Spinal cord (tissue), 10 donors: ENCODE data around the gene PSENEN. TPM values are rescaled to one million over a fixed set of nuclear protein-coding genes. Genes with fewer than 3 reads are reported as not detected.

Experiments
- DNase-seq, 6 donors: peaks; one replicate each; pipeline versions ENCODE4 v3.0.0 to v3.0.0-alpha.2; 2013 to 2015; ENCODE audit warnings: low spot score in 6 of 6, low read depth in 4 of 6
- H3K27ac ChIP-seq: one replicate; pipeline ENCODE4 v1.5.1; 2013; ENCODE audit warnings: low read depth, low read length, control low read depth
- H3K27me3 ChIP-seq: one replicate; pipeline ENCODE4 v1.6.1; 2013; ENCODE audit warnings: low read length; ENCODE audit not compliant: control insufficient read depth, insufficient read depth
- H3K36me3 ChIP-seq: one replicate; pipeline ENCODE4 v1.6.1; 2013; ENCODE audit warnings: low read length; ENCODE audit not compliant: control insufficient read depth, insufficient read depth
- H3K4me1 ChIP-seq: one replicate; pipeline ENCODE4 v1.6.1; 2013; ENCODE audit warnings: low read length; ENCODE audit not compliant: control insufficient read depth, insufficient read depth
- H3K4me3 ChIP-seq: one replicate; pipeline ENCODE4 v1.5.1; 2013; ENCODE audit warnings: low read depth, low read length, control low read depth
- H3K9me3 ChIP-seq: one replicate; pipeline ENCODE4 v1.6.1; 2013; ENCODE audit warnings: low read length; ENCODE audit not compliant: control insufficient read depth, insufficient read depth
- WGBS: methylation state at CpG from one replicate; pipeline ENCODE4 v1.1.5; 2013; ENCODE audit warnings: missing lambda C conversion rate; ENCODE audit not compliant: insufficient coverage; 5-methylcytosine and 5-hydroxymethylcytosine counted together
- polyA plus RNA-seq, 2 donors: library from polyadenylated mRNA; unstranded; fragments of 120-200 nt; gene quantifications; one replicate each; pipeline ENCODE4 v1.2.1, GENCODE V29; 2013; ENCODE audit not compliant: insufficient read length in 2 of 2
- total RNA-seq, 2 donors: library from RNA; depleted of rRNA in 1 of 2; stranded (reverse); fragments of 120-200 nt in 1 of 2; fragments of >200 nt in 1 of 2; gene quantifications; one replicate each; pipeline versions ENCODE4 v1.2.3 to v1.2.4, GENCODE V29; 2013 to 2014
- donor health status: healthy.

PSENEN gene
- total and polyA plus RNA-seq, 4 donors: 15.9 to 106 (median 81.0) TPM

- peaks cover 68% of the 10 kb centered on the region for H3K36me3 ChIP-seq
- 91% methylated on average over 8 of the region's 8 CpGs for WGBS
- DNase-seq: no peak
These were observed 33.6 kb downstream of the PSENEN start for GRCh38 chr19:35779033-35779432.

GRCh38 chr19:35780058-35780457, 34.6 kb downstream of the PSENEN start:
- Histone ChIP-seq H3K4me1 (peaks cover 32% of the 10 kb centered on the region), H3K4me3 (no peak overlapping the region), H3K27me3 (no peaks in the 10 kb centered on the region), H3K27ac (no peak overlapping the region), H3K9me3 (no peaks in the 10 kb centered on the region), H3K36me3 (peaks cover 78% of the 10 kb centered on the region)
- 88% methylated on average over 14 of the region's 16 CpGs for WGBS
- no peak for DNase-seq

More at GRCh38 chr19:35779033-35779432, 33.6 kb downstream of the PSENEN start:
- no peaks in the 10 kb centered on the region for H3K27me3 ChIP-seq
- H3K27ac ChIP-seq: no peak overlapping the region
- H3K4me1 ChIP-seq: peaks cover 39% of the 10 kb centered on the region
- H3K4me3 ChIP-seq: no peak overlapping the region
- no peaks in the 10 kb centered on the region for H3K9me3 ChIP-seq

- WGBS: 95% methylated on average over 18 of the region's 20 CpGs
- Histone ChIP-seq H3K27ac (no peak overlapping the region), H3K4me3 (no peak overlapping the region), H3K4me1 (peaks cover 31% of the 10 kb centered on the region), H3K36me3 (peaks cover 85% of the 10 kb centered on the region), H3K27me3 (no peaks in the 10 kb centered on the region), H3K9me3 (no peaks in the 10 kb centered on the region)
- DNase-seq: no peak
These were observed 35.3 kb downstream of the PSENEN start for GRCh38 chr19:35780717-35781116.

DNA sequence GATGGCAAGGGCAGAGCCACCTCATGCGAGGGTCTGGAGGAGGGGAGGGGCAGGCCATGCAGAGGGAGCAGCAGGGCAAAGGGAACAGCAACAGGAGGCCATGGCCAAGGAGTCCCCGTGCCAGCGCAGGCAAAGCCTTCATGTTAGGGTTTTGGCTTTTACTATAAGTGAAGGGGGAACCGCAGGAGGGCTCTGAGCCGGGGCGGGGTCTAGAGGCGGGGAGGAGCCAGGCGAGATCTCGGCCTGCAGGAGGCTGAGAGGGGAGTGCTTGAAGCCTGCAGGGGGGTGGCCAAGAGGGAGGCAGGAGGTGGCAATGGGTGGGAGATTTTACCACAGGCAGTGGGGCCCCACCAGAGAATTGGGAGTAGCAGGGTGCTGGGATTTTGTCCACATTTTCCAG, 36.2 kb downstream of the PSENEN start:
- Histone ChIP-seq H3K36me3 (peaks cover 94% of the 10 kb centered on the region), H3K4me1 (peaks cover 25% of the 10 kb centered on the region), H3K27me3 (no peaks in the 10 kb centered on the region), H3K9me3 (no peaks in the 10 kb centered on the region), H3K27ac (no peak overlapping the region), H3K4me3 (no peak overlapping the region)
- WGBS: 56% methylated on average over 9 of the region's 9 CpGs
- DNase-seq: no peak

GRCh38 chr19:35782589-35782988, 37.1 kb downstream of the PSENEN start:
- WGBS: 93% methylated on average over 9 of the region's 12 CpGs
- Histone ChIP-seq H3K27ac (no peak overlapping the region), H3K36me3 (peaks cover 99% of the 10 kb centered on the region), H3K4me3 (no peak overlapping the region), H3K9me3 (no peaks in the 10 kb centered on the region), H3K27me3 (no peaks in the 10 kb centered on the region), H3K4me1 (peaks cover 15% of the 10 kb centered on the region)
- no peak for DNase-seq

DNA sequence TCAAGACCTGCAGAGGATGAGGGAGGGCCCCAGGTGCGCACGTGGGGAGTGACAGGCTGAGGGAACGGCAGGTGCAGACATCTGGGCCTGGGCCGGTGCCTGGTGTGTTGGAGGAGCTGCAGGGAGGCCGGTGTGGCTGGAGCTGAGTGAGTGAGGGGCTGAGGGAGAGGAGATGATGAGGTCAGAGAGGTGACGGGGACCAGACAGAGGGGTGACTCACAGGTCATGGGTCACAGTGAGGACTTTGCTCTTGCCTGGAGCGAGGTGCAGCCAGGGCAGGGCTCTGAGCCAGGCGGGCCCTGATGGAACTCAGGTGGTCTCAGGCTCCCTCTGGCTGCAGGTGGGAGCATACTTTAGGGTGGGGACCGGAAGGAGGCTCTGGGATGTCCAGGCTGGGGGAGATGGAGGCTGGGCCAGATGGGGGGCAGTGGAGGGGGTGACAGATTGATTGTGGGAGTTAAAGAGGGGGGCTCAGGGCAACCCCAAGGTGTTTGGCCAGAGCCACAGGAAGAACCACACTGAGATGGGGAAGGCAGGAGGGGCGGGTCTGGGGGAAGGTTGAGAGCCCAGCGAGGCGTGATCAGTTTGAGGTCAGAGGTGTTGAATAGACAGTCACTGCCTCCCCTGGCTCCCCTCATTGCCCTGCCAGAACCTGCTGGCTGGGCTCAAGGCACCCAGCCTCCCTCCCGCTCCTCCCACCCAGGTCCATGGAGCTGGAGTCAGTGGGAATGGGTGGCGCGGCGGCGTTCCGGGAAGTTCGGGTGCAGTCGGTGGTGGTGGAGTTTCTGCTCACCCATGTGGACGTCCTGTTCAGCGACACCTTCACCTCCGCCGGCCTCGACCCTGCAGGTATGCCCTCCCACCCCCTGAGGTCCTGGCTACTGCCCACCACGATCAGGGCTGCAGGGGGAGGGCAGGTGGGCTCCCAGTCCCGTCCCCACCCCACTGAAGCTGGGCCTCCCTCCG, 38.3 kb downstream of the PSENEN start:
- peaks cover 99% of the 10 kb centered on the region for H3K36me3 ChIP-seq

GRCh38 chr19:35784503-35785338, 39.3 kb downstream of the PSENEN start:
- H3K36me3 ChIP-seq: peaks cover 100% of the 10 kb centered on the region
- H3K4me1 ChIP-seq: no peaks in the 10 kb centered on the region
- H3K4me3 ChIP-seq: no peak overlapping the region
- no peak overlapping the region for H3K27ac ChIP-seq
- no peaks in the 10 kb centered on the region for H3K27me3 ChIP-seq
- H3K9me3 ChIP-seq: no peaks in the 10 kb centered on the region
- no peak for DNase-seq
- WGBS: 61% methylated on average over 39 of the region's 45 CpGs

More for the DNA sequence above, 38.3 kb downstream of the PSENEN start:
- no peaks in the 10 kb centered on the region for H3K27me3 ChIP-seq
- WGBS: 70% methylated on average over 18 of the region's 28 CpGs
- peaks cover 4% of the 10 kb centered on the region for H3K4me1 ChIP-seq
- H3K27ac ChIP-seq: no peak overlapping the region
- peak in 1 of 6 donors; percentile 1 for DNase-seq
- H3K9me3 ChIP-seq: no peaks in the 10 kb centered on the region
- no peak overlapping the region for H3K4me3 ChIP-seq

- no peak for DNase-seq
- H3K4me1 ChIP-seq: no peaks in the 10 kb centered on the region
- H3K27ac ChIP-seq: no peak overlapping the region
- H3K36me3 ChIP-seq: peaks cover 100% of the 10 kb centered on the region
- no peak overlapping the region for H3K4me3 ChIP-seq
- WGBS: 67% methylated on average over 4 of the region's 10 CpGs
- H3K27me3 ChIP-seq: no peaks in the 10 kb centered on the region
- no peaks in the 10 kb centered on the region for H3K9me3 ChIP-seq
These were observed 39.8 kb downstream of the PSENEN start for GRCh38 chr19:35785339-35785627.

GRCh38 chr19:35786299-35787160, 41.1 kb downstream of the PSENEN start:
- H3K4me3 ChIP-seq: no peak overlapping the region
- WGBS: 87% methylated on average over 26 of the region's 31 CpGs
- peaks cover 97% of the 10 kb centered on the region for H3K36me3 ChIP-seq
- no peaks in the 10 kb centered on the region for H3K9me3 ChIP-seq
- no peak for DNase-seq
- no peak overlapping the region for H3K27ac ChIP-seq
- H3K4me1 ChIP-seq: no peaks in the 10 kb centered on the region
- H3K27me3 ChIP-seq: no peaks in the 10 kb centered on the region
